ENCODE results near the gene TEX11.

The TEX11 gene

GRCh38 chrX:70554523-70554922 lies 354.0 kb downstream of the TEX11 start:
- no peak for TF ChIP-seq CTCF (IDR thresholded peaks at IDR 0.05)

DNA sequence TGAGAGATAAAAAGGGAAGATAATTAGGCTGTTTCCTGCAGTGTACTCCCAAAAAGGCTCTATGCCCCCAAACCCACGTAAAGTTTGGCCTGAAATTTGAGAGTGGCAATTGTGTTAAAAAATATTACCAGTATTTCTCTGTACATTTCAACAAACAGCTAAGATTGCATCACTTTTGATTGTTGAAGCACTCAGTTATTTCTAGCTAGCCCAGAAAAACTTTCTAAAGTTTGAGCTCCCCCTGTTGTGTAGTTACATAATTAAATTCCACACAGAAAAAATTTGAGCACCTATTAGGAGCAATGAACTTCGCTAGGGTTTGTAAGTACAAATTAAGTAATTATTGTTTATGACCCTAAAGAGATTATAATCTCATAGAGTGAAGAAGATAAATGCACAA lies 354.4 kb downstream of the TEX11 start:
- peak; percentile 35; the same call in 1 of the 2 replicates for TF ChIP-seq CTCF (IDR thresholded peaks at IDR 0.05)

DNA sequence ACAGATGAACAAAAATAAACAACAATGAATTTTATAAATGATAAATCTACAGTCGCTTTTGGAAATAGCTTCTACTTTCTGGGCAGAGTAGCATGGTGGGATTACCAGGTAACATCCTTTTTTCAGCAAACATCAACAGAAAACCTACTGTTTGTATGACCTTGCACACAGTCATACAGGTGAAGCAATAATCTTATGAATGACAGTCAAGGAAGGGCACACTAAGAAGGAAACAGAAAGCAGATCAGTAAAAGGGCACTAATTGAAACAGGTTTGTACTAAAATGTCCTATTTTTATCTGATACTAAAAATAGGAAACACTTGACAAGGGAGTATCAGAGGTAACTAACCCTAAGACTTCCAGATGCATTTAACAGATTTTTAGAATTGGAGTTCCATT lies 355.0 kb downstream of the TEX11 start:
- TF ChIP-seq CTCF (IDR thresholded peaks at IDR 0.05): no peak

- no peak for TF ChIP-seq CTCF (IDR thresholded peaks at IDR 0.05)
Observed at GRCh38 chrX:70552130-70552704, 356.3 kb downstream of the TEX11 start.

DNA sequence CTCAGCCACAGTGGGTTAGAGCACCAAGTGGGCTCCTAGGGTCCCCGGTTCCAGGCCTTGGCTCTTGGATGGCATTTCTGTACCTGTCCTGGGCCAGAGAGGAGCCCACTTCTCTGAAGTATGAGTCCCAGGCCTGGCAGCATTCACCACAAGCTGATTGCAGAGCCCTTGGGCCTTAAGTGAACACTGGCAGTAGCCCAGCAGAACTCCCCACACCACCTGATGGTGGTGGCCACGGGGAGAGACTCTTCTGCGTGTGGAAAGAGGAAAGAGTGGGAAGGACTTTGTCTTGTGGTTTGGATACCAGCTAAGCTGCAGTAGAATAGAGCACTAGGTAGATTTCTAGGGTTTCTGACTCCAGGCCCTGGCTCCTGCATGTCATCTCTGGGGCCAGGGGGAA lies 359.1 kb downstream of the TEX11 start:
- TF ChIP-seq CTCF (IDR thresholded peaks at IDR 0.05): no peak

GRCh38 chrX:70535198-70535597 lies 373.3 kb downstream of the TEX11 start:
- TF ChIP-seq CTCF (IDR thresholded peaks at IDR 0.05): no peak

DNA sequence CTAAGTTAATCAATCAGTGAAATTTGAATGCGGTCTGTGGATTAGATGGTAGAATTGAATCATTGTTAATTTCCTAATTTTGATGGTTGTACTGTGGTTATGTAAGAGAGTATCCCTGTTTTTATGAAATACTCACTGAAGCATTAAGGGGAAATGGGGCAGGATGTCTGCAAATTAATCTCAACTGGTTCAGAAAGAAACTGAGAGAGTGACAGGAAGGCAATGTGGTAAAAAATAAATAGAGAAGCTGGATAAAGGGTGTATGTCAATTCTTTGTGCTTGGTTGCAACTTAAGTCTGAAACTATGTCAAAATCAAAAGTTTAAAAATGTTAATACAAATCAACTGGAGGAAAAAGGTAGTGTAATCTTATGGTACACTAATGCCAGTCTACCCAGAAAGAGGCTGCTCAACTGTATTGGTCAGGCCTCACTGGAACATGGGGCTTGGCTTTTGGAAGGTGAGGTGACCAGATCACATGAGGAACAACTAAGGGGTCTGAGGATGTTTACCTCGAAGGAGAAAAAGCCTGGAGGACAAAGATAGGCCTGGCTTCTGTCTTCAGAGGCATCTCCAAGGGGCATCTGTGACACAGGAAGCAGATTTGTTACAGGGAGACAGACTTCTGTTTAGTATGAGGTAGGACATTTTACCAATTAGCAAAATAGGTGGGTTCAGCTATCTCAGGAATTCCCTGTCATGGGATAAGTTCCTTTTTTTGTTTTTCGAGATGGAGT lies 380.7 kb downstream of the TEX11 start:
- no peak for TF ChIP-seq CTCF (IDR thresholded peaks at IDR 0.05)

Measured in LNCAP (cell line).